GM12878 (cell line): Measurements from ENCODE around the gene CD34. TPM values are rescaled to one million over a fixed set of nuclear protein-coding genes. Genes with fewer than 3 reads are reported as not detected.

Source experiments
- GABPA ChIP-seq: IDR thresholded peaks from 2 replicates; pipeline ENCODE4 v1.6.1; 2014; ENCODE audit warnings: antibody characterized with exemption, low read depth, mild to moderate bottlenecking, inconsistent platforms
- MEF2B ChIP-seq: fragments of 450-650 bp; IDR thresholded peaks from 2 replicates; pipeline ENCODE4 v1.6.1; 2018; ENCODE audit warnings: mild to moderate bottlenecking, moderate library complexity; ENCODE audit not compliant: partially characterized antibody, poor library complexity, severe bottlenecking
- MYB ChIP-seq: fragments of 150-350 bp; IDR thresholded peaks from 2 replicates; pipeline ENCODE4 v1.6.1; 2014; ENCODE audit warnings: mild to moderate bottlenecking, low read depth, low read length, borderline replicate concordance
- SMAD1 ChIP-seq: fragments of 450-650 bp; IDR thresholded peaks from 2 replicates; pipeline ENCODE4 v1.6.1; 2018; ENCODE audit warnings: mild to moderate bottlenecking, low read depth; ENCODE audit not compliant: partially characterized antibody
- ZBTB40 ChIP-seq: fragments of 450-650 bp; IDR thresholded peaks from 2 replicates; pipeline ENCODE4 v1.6.1; 2016; ENCODE audit warnings: mild to moderate bottlenecking, moderate library complexity, borderline replicate concordance
- polyA plus RNA-seq, 11 experiments: library from polyadenylated mRNA; depleted of rRNA in 4 of 11; unstranded in 6 of 11; stranded (reverse) in 5 of 11; fragments of >200 nt; fragmentation: Nextera tagmentation in 4 of 11; fragmentation: Illumina TruSeq in 1 of 11; extraction: Ambion mirVana in 4 of 11; extraction: Trizol in 1 of 11; gene quantifications; 1 replicate in 1 of 11; 2 replicates in 10 of 11; pipeline versions ENCODE4 v1.2.1 to v1.2.3, GENCODE V29; 2011 to 2016; ENCODE audit warnings: inconsistent platforms in 2 of 11, missing spikeins in 2 of 11, low read depth in 1 of 11
- total RNA-seq, 4 experiments: library from RNA; depleted of rRNA in 3 of 4; stranded (reverse); fragments of >200 nt in 3 of 4; fragmentation: Illumina TruSeq in 1 of 4; extraction: Trizol in 1 of 4; gene quantifications; 2 replicates each; pipeline versions ENCODE4 v1.2.1 to v1.2.3, GENCODE V29; 2013 to 2021

CD34 gene
- total and polyA plus RNA-seq, 10 of the 15 experiments (the other 5 are each of a cell fraction or from before 2014, with no cell fraction given) = under 0.01 to 0.08 (median 0.02) TPM; not detected in 6

- TF ChIP-seq ZBTB40 = no peak
- TF ChIP-seq GABPA = no peak
- no peak for TF ChIP-seq MEF2B
- no peak for TF ChIP-seq MYB
- no peak for TF ChIP-seq SMAD1
These were observed 43.5 kb downstream of the CD34 start (continued) for GRCh38 chr1:207867136-207868109.
